PFSK-1 (cell line): ENCODE results near the gene GABBR1.

Source experiments
- POLR2AphosphoS5 ChIP-seq: IDR thresholded peaks from 2 replicates; pipeline ENCODE4 v1.6.1; 2012; ENCODE audit warnings: low read depth, mild to moderate bottlenecking, control low read depth, low read length, moderate library complexity
- TAF1 ChIP-seq: IDR thresholded peaks from 2 replicates; pipeline ENCODE4 v1.6.1; 2012; ENCODE audit warnings: low read length, control low read depth, borderline replicate concordance; ENCODE audit not compliant: insufficient read depth
- TF ChIP-seq, protein P1 (sequence below), 2 experiments: IDR thresholded peaks; 2 replicates each; pipeline versions ENCODE4 v1.6.1 to v1.8.0; 2011 to 2012; ENCODE audit warnings: low read depth in 2 of 2, low read length in 2 of 2, control low read depth in 1 of 2, inconsistent platforms in 1 of 2, mild to moderate bottlenecking in 1 of 2, moderate library complexity in 1 of 2; ENCODE audit not compliant: insufficient read depth in 1 of 2

DNA sequence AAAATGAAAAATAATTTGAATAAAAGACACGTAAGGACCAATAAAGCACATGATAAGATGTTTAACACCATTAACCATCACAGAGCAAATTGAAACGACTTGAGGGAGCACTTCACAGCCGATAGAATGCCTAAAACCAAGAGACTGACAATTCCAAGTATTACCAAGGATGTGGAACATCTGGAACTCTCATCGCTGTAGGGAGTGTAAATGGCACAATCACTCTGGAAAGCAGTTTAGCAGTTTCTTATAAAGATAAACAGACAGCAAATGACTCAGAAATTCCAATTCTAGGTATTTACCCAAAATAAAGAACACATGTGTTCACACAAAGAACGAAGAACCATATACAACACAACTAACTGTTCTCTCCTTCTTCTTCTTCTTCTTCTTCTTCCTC is 65.0 kb downstream of the GABBR1 start:
- TF ChIP-seq POLR2AphosphoS5 (no peak), TAF1 (no peak)
- TF ChIP-seq, protein P1, sequence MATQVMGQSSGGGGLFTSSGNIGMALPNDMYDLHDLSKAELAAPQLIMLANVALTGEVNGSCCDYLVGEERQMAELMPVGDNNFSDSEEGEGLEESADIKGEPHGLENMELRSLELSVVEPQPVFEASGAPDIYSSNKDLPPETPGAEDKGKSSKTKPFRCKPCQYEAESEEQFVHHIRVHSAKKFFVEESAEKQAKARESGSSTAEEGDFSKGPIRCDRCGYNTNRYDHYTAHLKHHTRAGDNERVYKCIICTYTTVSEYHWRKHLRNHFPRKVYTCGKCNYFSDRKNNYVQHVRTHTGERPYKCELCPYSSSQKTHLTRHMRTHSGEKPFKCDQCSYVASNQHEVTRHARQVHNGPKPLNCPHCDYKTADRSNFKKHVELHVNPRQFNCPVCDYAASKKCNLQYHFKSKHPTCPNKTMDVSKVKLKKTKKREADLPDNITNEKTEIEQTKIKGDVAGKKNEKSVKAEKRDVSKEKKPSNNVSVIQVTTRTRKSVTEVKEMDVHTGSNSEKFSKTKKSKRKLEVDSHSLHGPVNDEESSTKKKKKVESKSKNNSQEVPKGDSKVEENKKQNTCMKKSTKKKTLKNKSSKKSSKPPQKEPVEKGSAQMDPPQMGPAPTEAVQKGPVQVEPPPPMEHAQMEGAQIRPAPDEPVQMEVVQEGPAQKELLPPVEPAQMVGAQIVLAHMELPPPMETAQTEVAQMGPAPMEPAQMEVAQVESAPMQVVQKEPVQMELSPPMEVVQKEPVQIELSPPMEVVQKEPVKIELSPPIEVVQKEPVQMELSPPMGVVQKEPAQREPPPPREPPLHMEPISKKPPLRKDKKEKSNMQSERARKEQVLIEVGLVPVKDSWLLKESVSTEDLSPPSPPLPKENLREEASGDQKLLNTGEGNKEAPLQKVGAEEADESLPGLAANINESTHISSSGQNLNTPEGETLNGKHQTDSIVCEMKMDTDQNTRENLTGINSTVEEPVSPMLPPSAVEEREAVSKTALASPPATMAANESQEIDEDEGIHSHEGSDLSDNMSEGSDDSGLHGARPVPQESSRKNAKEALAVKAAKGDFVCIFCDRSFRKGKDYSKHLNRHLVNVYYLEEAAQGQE (IDR thresholded peaks at IDR 0.05; ENCODE audit: insufficient read depth in 1 of 2, low read depth in 2 of 2, low read length in 2 of 2) = no peak
